ENCODE results near the gene CD81. TPM values are rescaled to one million over a fixed set of nuclear protein-coding genes. Genes with fewer than 3 reads are reported as not detected.

Gene CD81
- total RNA-seq, 1 experiment from 2014 or later = 183 TPM

GRCh38 chr11:2391181-2391975 is 14.3 kb downstream of the CD81 start:
- Mint-ChIP-seq H3K27me3 (ENCODE audit: insufficient read depth, unreplicated experiment) (no peaks in the 10 kb centered on the region), H3K4me1 (ENCODE audit: insufficient read depth, unreplicated experiment) (peaks cover 20% of the 10 kb centered on the region), H3K36me3 (ENCODE audit: insufficient read depth, unreplicated experiment) (peaks cover 12% of the 10 kb centered on the region), H3K9me3 (ENCODE audit: unreplicated experiment) (no peaks in the 10 kb centered on the region), H3K27ac (ENCODE audit: low read depth, unreplicated experiment) (no peak overlapping the region), H3K4me3 (ENCODE audit: unreplicated experiment) (no peak overlapping the region)
- BruUV-seq (replicated peaks) = no TSS peak
- POLR2A ChIA-PET = interaction anchor here (2.1 kb wide), 1 partner anchor 9 kb away, joined by 13 read pairs; the partner anchor contains the start of gene TSSC4
- no peak for DNase-seq (ENCODE audit: unreplicated experiment)
- intact Hi-C loops (cut with micrococcal nuclease) = no loop called here
- TF ChIP-seq CTCF (IDR thresholded peaks at IDR 0.05; ENCODE audit: unreplicated experiment) = no peak
- CTCF ChIA-PET = interaction anchor here (1.1 to 1.2 kb wide), 2 partner anchors 8 to 10 kb away, joined by 3 to 4 read pairs; no protein-coding TSS in a partner anchor

GRCh38 chr11:2392241-2392959 is 15.3 kb downstream of the CD81 start:
- H3K9me3 Mint-ChIP-seq (ENCODE audit: unreplicated experiment) = no peaks in the 10 kb centered on the region
- ChIA-PET POLR2A (no interaction called here), CTCF (interaction anchor here (0.7 kb wide), 2 partner anchors 225 to 645 kb away, joined by 3 to 4 read pairs; no protein-coding TSS in a partner anchor)
- peaks cover 20% of the 10 kb centered on the region for H3K4me1 Mint-ChIP-seq (ENCODE audit: insufficient read depth, unreplicated experiment)
- intact Hi-C loops (cut with micrococcal nuclease) = no loop called here
- DNase-seq (ENCODE audit: unreplicated experiment) = no peak
- H3K4me3 Mint-ChIP-seq (ENCODE audit: unreplicated experiment) = no peak overlapping the region
- H3K27me3 Mint-ChIP-seq (ENCODE audit: insufficient read depth, unreplicated experiment) = no peaks in the 10 kb centered on the region
- H3K27ac Mint-ChIP-seq (ENCODE audit: low read depth, unreplicated experiment) = no peak overlapping the region
- TF ChIP-seq CTCF (IDR thresholded peaks at IDR 0.05; ENCODE audit: unreplicated experiment) = no peak
- H3K36me3 Mint-ChIP-seq (ENCODE audit: insufficient read depth, unreplicated experiment) = peaks cover 18% of the 10 kb centered on the region
- no TSS peak for BruUV-seq (replicated peaks)

GRCh38 chr11:2393111-2393868 is 16.2 kb downstream of the CD81 start:
- Mint-ChIP-seq H3K9me3 (ENCODE audit: unreplicated experiment) (no peaks in the 10 kb centered on the region), H3K27ac (ENCODE audit: low read depth, unreplicated experiment) (no peak overlapping the region), H3K36me3 (ENCODE audit: insufficient read depth, unreplicated experiment) (peaks cover 24% of the 10 kb centered on the region), H3K27me3 (ENCODE audit: insufficient read depth, unreplicated experiment) (no peaks in the 10 kb centered on the region), H3K4me3 (ENCODE audit: unreplicated experiment) (no peak overlapping the region), H3K4me1 (ENCODE audit: insufficient read depth, unreplicated experiment) (peaks cover 20% of the 10 kb centered on the region)
- intact Hi-C loops (cut with micrococcal nuclease) = no loop called here
- BruUV-seq (replicated peaks) = no TSS peak
- CTCF ChIA-PET = interaction anchor here (0.6 kb wide), 1 partner anchor 198 kb away, joined by 4 read pairs; no protein-coding TSS in a partner anchor
- TF ChIP-seq CTCF (IDR thresholded peaks at IDR 0.05; ENCODE audit: unreplicated experiment) = no peak
- POLR2A ChIA-PET = no interaction called here
- no peak for DNase-seq (ENCODE audit: unreplicated experiment)
